Measurements from ENCODE around the gene SCEL.

SCEL gene

GRCh38 chr13:77533875-77534788, 1.4 kb upstream of the SCEL start:
- Histone ChIP-seq H3K36me3 (ENCODE audit: control insufficient read depth, insufficient read depth, low read length) (no peaks in the 10 kb centered on the region), H3K4me3 (ENCODE audit: insufficient read depth, low read depth, low read length) (no peak overlapping the region), H3K9me3 (ENCODE audit: control insufficient read depth, low read length) (no peaks in the 10 kb centered on the region), H3K27ac (ENCODE audit: insufficient read depth, low read depth, low read length, poor library complexity, severe bottlenecking) (no peak overlapping the region), H3K27me3 (ENCODE audit: control insufficient read depth, insufficient read depth, low read length, poor library complexity, severe bottlenecking) (no peaks in the 10 kb centered on the region), H3K4me1 (ENCODE audit: control insufficient read depth, insufficient read depth, low read length) (no peaks in the 10 kb centered on the region)
- 84 to 86% methylated on average over 7 of the region's 7 CpGs for WGBS, 2 experiments

- Histone ChIP-seq H3K4me3 (ENCODE audit: insufficient read depth, low read depth, low read length) (no peak overlapping the region), H3K27ac (ENCODE audit: insufficient read depth, low read depth, low read length, poor library complexity, severe bottlenecking) (no peak overlapping the region), H3K4me1 (ENCODE audit: control insufficient read depth, insufficient read depth, low read length) (no peaks in the 10 kb centered on the region), H3K36me3 (ENCODE audit: control insufficient read depth, insufficient read depth, low read length) (no peaks in the 10 kb centered on the region), H3K9me3 (ENCODE audit: control insufficient read depth, low read length) (no peaks in the 10 kb centered on the region), H3K27me3 (ENCODE audit: control insufficient read depth, insufficient read depth, low read length, poor library complexity, severe bottlenecking) (no peaks in the 10 kb centered on the region)
Measured at GRCh38 chr13:77536358-77536757, 852 bp downstream of the SCEL start.

- no peaks in the 10 kb centered on the region for H3K27me3 ChIP-seq (ENCODE audit: control insufficient read depth, insufficient read depth, low read length, poor library complexity, severe bottlenecking)
- no peaks in the 10 kb centered on the region for H3K4me1 ChIP-seq (ENCODE audit: control insufficient read depth, insufficient read depth, low read length)
- no peaks in the 10 kb centered on the region for H3K9me3 ChIP-seq (ENCODE audit: control insufficient read depth, low read length)
- no peak overlapping the region for H3K27ac ChIP-seq (ENCODE audit: insufficient read depth, low read depth, low read length, poor library complexity, severe bottlenecking)
- no peaks in the 10 kb centered on the region for H3K36me3 ChIP-seq (ENCODE audit: control insufficient read depth, insufficient read depth, low read length)
- no peak overlapping the region for H3K4me3 ChIP-seq (ENCODE audit: insufficient read depth, low read depth, low read length)
- WGBS, 2 experiments: 82 to 89% methylated on average over 7 of the region's 7 CpGs
Measured at GRCh38 chr13:77537289-77537919, 1.9 kb downstream of the SCEL start.

GRCh38 chr13:77543711-77544110, 8.2 kb downstream of the SCEL start:
- no peak overlapping the region for H3K27ac ChIP-seq (ENCODE audit: insufficient read depth, low read depth, low read length, poor library complexity, severe bottlenecking)
- H3K9me3 ChIP-seq (ENCODE audit: control insufficient read depth, low read length): no peaks in the 10 kb centered on the region
- no peaks in the 10 kb centered on the region for H3K36me3 ChIP-seq (ENCODE audit: control insufficient read depth, insufficient read depth, low read length)
- H3K4me1 ChIP-seq (ENCODE audit: control insufficient read depth, insufficient read depth, low read length): no peaks in the 10 kb centered on the region
- no peaks in the 10 kb centered on the region for H3K27me3 ChIP-seq (ENCODE audit: control insufficient read depth, insufficient read depth, low read length, poor library complexity, severe bottlenecking)
- WGBS, 2 experiments: 91 to 96% methylated on average over 8 of the region's 8 CpGs
- no peak overlapping the region for H3K4me3 ChIP-seq (ENCODE audit: insufficient read depth, low read depth, low read length)

- no peak overlapping the region for H3K4me3 ChIP-seq (ENCODE audit: insufficient read depth, low read depth, low read length)
- H3K4me1 ChIP-seq (ENCODE audit: control insufficient read depth, insufficient read depth, low read length): no peaks in the 10 kb centered on the region
- H3K9me3 ChIP-seq (ENCODE audit: control insufficient read depth, low read length): no peaks in the 10 kb centered on the region
- WGBS, 2 experiments: 83 to 95% methylated on average over 1 of the region's 1 CpG
- no peak overlapping the region for H3K27ac ChIP-seq (ENCODE audit: insufficient read depth, low read depth, low read length, poor library complexity, severe bottlenecking)
- no peaks in the 10 kb centered on the region for H3K27me3 ChIP-seq (ENCODE audit: control insufficient read depth, insufficient read depth, low read length, poor library complexity, severe bottlenecking)
- no peaks in the 10 kb centered on the region for H3K36me3 ChIP-seq (ENCODE audit: control insufficient read depth, insufficient read depth, low read length)
Measured at GRCh38 chr13:77544355-77544754, 8.8 kb downstream of the SCEL start.

GRCh38 chr13:77544758-77545338, 9.3 kb downstream of the SCEL start:
- Histone ChIP-seq H3K27ac (ENCODE audit: insufficient read depth, low read depth, low read length, poor library complexity, severe bottlenecking) (no peak overlapping the region), H3K4me3 (ENCODE audit: insufficient read depth, low read depth, low read length) (no peak overlapping the region), H3K9me3 (ENCODE audit: control insufficient read depth, low read length) (no peaks in the 10 kb centered on the region), H3K4me1 (ENCODE audit: control insufficient read depth, insufficient read depth, low read length) (no peaks in the 10 kb centered on the region), H3K27me3 (ENCODE audit: control insufficient read depth, insufficient read depth, low read length, poor library complexity, severe bottlenecking) (no peaks in the 10 kb centered on the region), H3K36me3 (ENCODE audit: control insufficient read depth, insufficient read depth, low read length) (no peaks in the 10 kb centered on the region)
- 94 to 98% methylated on average over 4 of the region's 4 CpGs for WGBS, 2 experiments

GRCh38 chr13:77545626-77546412, 10.3 kb downstream of the SCEL start:
- no peaks in the 10 kb centered on the region for H3K9me3 ChIP-seq (ENCODE audit: control insufficient read depth, low read length)
- WGBS, 2 experiments: 92 to 98% methylated on average over 3 of the region's 3 CpGs
- no peaks in the 10 kb centered on the region for H3K27me3 ChIP-seq (ENCODE audit: control insufficient read depth, insufficient read depth, low read length, poor library complexity, severe bottlenecking)
- no peak overlapping the region for H3K27ac ChIP-seq (ENCODE audit: insufficient read depth, low read depth, low read length, poor library complexity, severe bottlenecking)
- H3K36me3 ChIP-seq (ENCODE audit: control insufficient read depth, insufficient read depth, low read length): no peaks in the 10 kb centered on the region
- H3K4me1 ChIP-seq (ENCODE audit: control insufficient read depth, insufficient read depth, low read length): no peaks in the 10 kb centered on the region
- H3K4me3 ChIP-seq (ENCODE audit: insufficient read depth, low read depth, low read length): no peak overlapping the region

- Histone ChIP-seq H3K27me3 (ENCODE audit: control insufficient read depth, insufficient read depth, low read length, poor library complexity, severe bottlenecking) (no peaks in the 10 kb centered on the region), H3K4me1 (ENCODE audit: control insufficient read depth, insufficient read depth, low read length) (no peaks in the 10 kb centered on the region), H3K27ac (ENCODE audit: insufficient read depth, low read depth, low read length, poor library complexity, severe bottlenecking) (no peak overlapping the region), H3K4me3 (ENCODE audit: insufficient read depth, low read depth, low read length) (no peak overlapping the region), H3K36me3 (ENCODE audit: control insufficient read depth, insufficient read depth, low read length) (no peaks in the 10 kb centered on the region), H3K9me3 (ENCODE audit: control insufficient read depth, low read length) (no peaks in the 10 kb centered on the region)
- 100% methylated on average over 1 of the region's 1 CpG for WGBS, 2 experiments
Measured at GRCh38 chr13:77548095-77548494, 12.6 kb downstream of the SCEL start.

GRCh38 chr13:77548594-77548993, 13.1 kb downstream of the SCEL start:
- Histone ChIP-seq H3K36me3 (ENCODE audit: control insufficient read depth, insufficient read depth, low read length) (no peaks in the 10 kb centered on the region), H3K4me1 (ENCODE audit: control insufficient read depth, insufficient read depth, low read length) (no peaks in the 10 kb centered on the region), H3K27me3 (ENCODE audit: control insufficient read depth, insufficient read depth, low read length, poor library complexity, severe bottlenecking) (no peaks in the 10 kb centered on the region), H3K4me3 (ENCODE audit: insufficient read depth, low read depth, low read length) (no peak overlapping the region), H3K27ac (ENCODE audit: insufficient read depth, low read depth, low read length, poor library complexity, severe bottlenecking) (no peak overlapping the region), H3K9me3 (ENCODE audit: control insufficient read depth, low read length) (no peaks in the 10 kb centered on the region)
- WGBS, 2 experiments: 91 to 92% methylated on average over 3 of the region's 3 CpGs

- no peaks in the 10 kb centered on the region for H3K4me1 ChIP-seq (ENCODE audit: control insufficient read depth, insufficient read depth, low read length)
- no peak overlapping the region for H3K4me3 ChIP-seq (ENCODE audit: insufficient read depth, low read depth, low read length)
- no peaks in the 10 kb centered on the region for H3K36me3 ChIP-seq (ENCODE audit: control insufficient read depth, insufficient read depth, low read length)
- H3K9me3 ChIP-seq (ENCODE audit: control insufficient read depth, low read length): no peaks in the 10 kb centered on the region
- no peak overlapping the region for H3K27ac ChIP-seq (ENCODE audit: insufficient read depth, low read depth, low read length, poor library complexity, severe bottlenecking)
- WGBS, 2 experiments: 93 to 94% methylated on average over 5 of the region's 5 CpGs
- no peaks in the 10 kb centered on the region for H3K27me3 ChIP-seq (ENCODE audit: control insufficient read depth, insufficient read depth, low read length, poor library complexity, severe bottlenecking)
Measured at GRCh38 chr13:77554069-77554468, 18.6 kb downstream of the SCEL start.

Data from ectodermal cell (in vitro differentiated cells).